ENCODE results near the gene ARR3. TPM values are rescaled to one million over a fixed set of nuclear protein-coding genes. Genes with fewer than 3 reads are reported as not detected.
A peak's percentile ranks its signal among the peaks of the same experiment; 100 is the strongest.
"Not testable (repeated sequence)": the region's sequence is repeated elsewhere in the genome, so short reads cannot be mapped to it uniquely, and the experiment has no call there.

The ARR3 gene
- total RNA-seq, 1 donor from 2014 or later: not detected

- no peaks in the 10 kb centered on the region for H3K36me3 Mint-ChIP-seq
- no peak overlapping the region for H3K4me3 Mint-ChIP-seq
- no peaks in the 10 kb centered on the region for H3K27me3 Mint-ChIP-seq
- DNase-seq (ENCODE audit: extremely low spot score, unreplicated experiment): no peak
- no peaks in the 10 kb centered on the region for H3K9me3 Mint-ChIP-seq
- TF ChIP-seq, protein P1, sequence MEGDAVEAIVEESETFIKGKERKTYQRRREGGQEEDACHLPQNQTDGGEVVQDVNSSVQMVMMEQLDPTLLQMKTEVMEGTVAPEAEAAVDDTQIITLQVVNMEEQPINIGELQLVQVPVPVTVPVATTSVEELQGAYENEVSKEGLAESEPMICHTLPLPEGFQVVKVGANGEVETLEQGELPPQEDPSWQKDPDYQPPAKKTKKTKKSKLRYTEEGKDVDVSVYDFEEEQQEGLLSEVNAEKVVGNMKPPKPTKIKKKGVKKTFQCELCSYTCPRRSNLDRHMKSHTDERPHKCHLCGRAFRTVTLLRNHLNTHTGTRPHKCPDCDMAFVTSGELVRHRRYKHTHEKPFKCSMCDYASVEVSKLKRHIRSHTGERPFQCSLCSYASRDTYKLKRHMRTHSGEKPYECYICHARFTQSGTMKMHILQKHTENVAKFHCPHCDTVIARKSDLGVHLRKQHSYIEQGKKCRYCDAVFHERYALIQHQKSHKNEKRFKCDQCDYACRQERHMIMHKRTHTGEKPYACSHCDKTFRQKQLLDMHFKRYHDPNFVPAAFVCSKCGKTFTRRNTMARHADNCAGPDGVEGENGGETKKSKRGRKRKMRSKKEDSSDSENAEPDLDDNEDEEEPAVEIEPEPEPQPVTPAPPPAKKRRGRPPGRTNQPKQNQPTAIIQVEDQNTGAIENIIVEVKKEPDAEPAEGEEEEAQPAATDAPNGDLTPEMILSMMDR (conservative IDR thresholded peaks at IDR 0.05): no peak
- H3K27ac Mint-ChIP-seq: no peak overlapping the region
- H3K4me1 Mint-ChIP-seq (ENCODE audit: unreplicated experiment): no peaks in the 10 kb centered on the region
These were observed 10.5 kb upstream of the ARR3 start for GRCh38 chrX:70257423-70258288.

GRCh38 chrX:70260104-70260503 is 8.0 kb upstream of the ARR3 start, which contains the start of gene P2RY4:
Gene P2RY4, minus strand, starts transcription at chrX:70260204. Its CDS starts 580 bp downstream, at chrX:70259624.
- no peaks in the 10 kb centered on the region for H3K4me1 Mint-ChIP-seq (ENCODE audit: unreplicated experiment)
- no peak within 1 kb of the TSS for H3K27ac Mint-ChIP-seq
- H3K36me3 Mint-ChIP-seq: no peaks in the 10 kb centered on the region
- peaks cover 3% of the 10 kb centered on the region for H3K27me3 Mint-ChIP-seq
- H3K9me3 Mint-ChIP-seq: no peaks in the 10 kb centered on the region
- TF ChIP-seq, protein P1 (conservative IDR thresholded peaks at IDR 0.05): no peak
- no peak within 1 kb of the TSS for H3K4me3 Mint-ChIP-seq
- no peak for DNase-seq (ENCODE audit: extremely low spot score, unreplicated experiment)

DNA sequence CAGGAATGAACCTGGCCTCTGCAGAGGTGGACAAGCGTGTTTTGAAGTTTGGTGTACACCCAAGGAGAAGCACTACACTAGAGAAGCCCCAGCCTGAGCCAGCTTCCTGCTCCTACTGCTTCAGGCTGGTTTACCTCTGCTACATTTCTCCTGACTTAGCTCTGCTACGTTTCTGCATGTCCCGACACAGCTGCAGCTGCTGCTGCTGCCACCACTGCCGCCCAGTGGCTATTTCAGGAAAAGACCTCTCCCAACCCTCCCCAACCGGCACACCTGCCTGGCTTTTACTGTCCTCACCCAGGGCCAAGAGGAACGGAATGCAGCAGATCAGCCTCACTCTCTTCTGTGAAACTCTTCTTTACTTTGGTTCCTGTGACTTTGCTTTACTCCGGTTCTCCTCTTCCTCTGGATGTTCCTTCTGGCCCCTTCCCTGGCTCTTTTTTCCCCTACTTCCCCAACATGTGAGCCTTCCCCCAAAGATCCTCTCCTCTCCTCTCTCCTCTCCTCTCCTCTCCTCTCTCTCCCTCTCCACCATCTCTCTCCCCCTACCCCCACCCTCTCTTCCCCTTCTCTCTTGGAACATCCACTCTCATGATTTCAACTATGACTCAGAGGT is 5.1 kb upstream of the ARR3 start:
- no peaks in the 10 kb centered on the region for H3K9me3 Mint-ChIP-seq
- H3K27ac Mint-ChIP-seq: peak overlapping the region; percentile 52
- DNase-seq (ENCODE audit: extremely low spot score, unreplicated experiment): peak; percentile 72
- TF ChIP-seq, protein P1 (conservative IDR thresholded peaks at IDR 0.05): peak; percentile 71
- no peak overlapping the region for H3K4me3 Mint-ChIP-seq
- H3K27me3 Mint-ChIP-seq: peaks cover 3% of the 10 kb centered on the region
- H3K4me1 Mint-ChIP-seq (ENCODE audit: unreplicated experiment): no peaks in the 10 kb centered on the region
- H3K36me3 Mint-ChIP-seq: no peaks in the 10 kb centered on the region

DNA sequence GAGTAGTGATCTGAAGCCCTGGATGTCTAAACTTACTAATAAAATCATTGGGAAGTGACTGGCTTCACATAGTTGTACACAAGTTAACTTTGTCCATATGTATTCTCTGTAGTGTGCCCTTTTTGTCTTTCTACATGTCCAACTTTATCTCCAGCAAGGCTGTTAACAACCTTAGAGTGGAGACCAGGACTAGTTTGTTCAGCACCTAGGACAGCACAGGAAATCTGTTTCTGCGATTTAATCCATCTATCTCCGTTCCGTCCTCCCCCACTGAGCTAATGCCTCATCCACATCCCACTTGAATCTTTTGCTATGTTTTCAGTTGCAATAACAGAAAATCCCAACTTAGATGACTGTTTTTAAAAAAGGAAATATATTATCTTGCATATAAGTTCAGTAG is 3.4 kb upstream of the ARR3 start:
- no peak for DNase-seq (ENCODE audit: extremely low spot score, unreplicated experiment)
- Mint-ChIP-seq H3K27ac (no peak overlapping the region), H3K9me3 (no peaks in the 10 kb centered on the region), H3K36me3 (no peaks in the 10 kb centered on the region), H3K4me1 (ENCODE audit: unreplicated experiment) (no peaks in the 10 kb centered on the region), H3K4me3 (no peak overlapping the region), H3K27me3 (peaks cover 3% of the 10 kb centered on the region)
- TF ChIP-seq, protein P1 (conservative IDR thresholded peaks at IDR 0.05): no peak

GRCh38 chrX:70274029-70274428 is 5.9 kb downstream of the ARR3 start:
- not testable (repeated sequence) for H3K36me3 Mint-ChIP-seq; DNase-seq (ENCODE audit: extremely low spot score, unreplicated experiment); H3K9me3 Mint-ChIP-seq; H3K4me1 Mint-ChIP-seq (ENCODE audit: unreplicated experiment); H3K27me3 Mint-ChIP-seq; H3K4me3 Mint-ChIP-seq; H3K27ac Mint-ChIP-seq

GRCh38 chrX:70279081-70279480 is 10.9 kb downstream of the ARR3 start:
- TF ChIP-seq, protein P1 (conservative IDR thresholded peaks at IDR 0.05): no peak
- no peaks in the 10 kb centered on the region for H3K36me3 Mint-ChIP-seq
- H3K4me1 Mint-ChIP-seq (ENCODE audit: unreplicated experiment): no peaks in the 10 kb centered on the region
- no peak overlapping the region for H3K4me3 Mint-ChIP-seq
- no peak overlapping the region for H3K27ac Mint-ChIP-seq
- no peak for DNase-seq (ENCODE audit: extremely low spot score, unreplicated experiment)
- H3K9me3 Mint-ChIP-seq: no peaks in the 10 kb centered on the region
- no peaks in the 10 kb centered on the region for H3K27me3 Mint-ChIP-seq
